GM21723 (cell line): Measurements from ENCODE around the gene OR2A42.
"Not testable (repeated sequence)": the region's sequence is repeated elsewhere in the genome, so short reads cannot be mapped to it uniquely, and the experiment has no call there.

Experiments
- ATAC-seq: cut with Tn5 transposase; IDR thresholded peaks from one replicate; pipeline ENCODE4 v1.9.1; 2021; ENCODE audit warnings: mild to moderate bottlenecking, moderate library complexity; ENCODE audit not compliant: unreplicated experiment

The OR2A42 gene

GRCh38 chr7:144239365-144239764 is at the start of gene OR2A42:
Gene OR2A42 (minus strand): TSS chr7:144239605. CDS start chr7:144232843, 6,762 bp downstream.
- ATAC-seq = not testable (repeated sequence)

GRCh38 chr7:144287171-144287784 is 47.9 kb upstream of the OR2A42 start:
- not testable (repeated sequence) for ATAC-seq

GRCh38 chr7:144283716-144284115 is 44.3 kb upstream of the OR2A42 start:
- ATAC-seq = not testable (repeated sequence)

GRCh38 chr7:144282490-144282889 is 43.1 kb upstream of the OR2A42 start:
- not testable (repeated sequence) for ATAC-seq

GRCh38 chr7:144281981-144282380 is 42.6 kb upstream of the OR2A42 start:
- not testable (repeated sequence) for ATAC-seq

- ATAC-seq = not testable (repeated sequence)
Observed at GRCh38 chr7:144280010-144280409, 40.6 kb upstream of the OR2A42 start.

GRCh38 chr7:144275281-144275680 is 35.9 kb upstream of the OR2A42 start:
- ATAC-seq = not testable (repeated sequence)

- not testable (repeated sequence) for ATAC-seq
Observed at GRCh38 chr7:144269188-144269587, 29.8 kb upstream of the OR2A42 start, which contains the start of gene CTAGE8. Gene CTAGE8 (minus strand): TSS chr7:144269288. CDS start chr7:144269250, 38 bp downstream.

GRCh38 chr7:144264692-144265091 is 25.3 kb upstream of the OR2A42 start, which contains the start of gene OR2A7:
Gene OR2A7 (minus strand): TSS chr7:144264792. CDS start chr7:144259628, 5,164 bp downstream.
- not testable (repeated sequence) for ATAC-seq

- not testable (repeated sequence) for ATAC-seq
Observed at GRCh38 chr7:144262128-144262527, 22.7 kb upstream of the OR2A42 start.

- ATAC-seq = not testable (repeated sequence)
Observed at GRCh38 chr7:144259067-144259466, 19.7 kb upstream of the OR2A42 start.

- ATAC-seq = no peak
Observed at GRCh38 chr7:144256112-144256511, 16.7 kb upstream of the OR2A42 start.

GRCh38 chr7:144255471-144255897 is 16.1 kb upstream of the OR2A42 start:
- ATAC-seq = no peak

GRCh38 chr7:144252307-144252706 is 12.9 kb upstream of the OR2A42 start:
- ATAC-seq = not testable (repeated sequence)

GRCh38 chr7:144247674-144248330 is 8.4 kb upstream of the OR2A42 start:
- not testable (repeated sequence) for ATAC-seq

- ATAC-seq = not testable (repeated sequence)
Observed at GRCh38 chr7:144246967-144247366, 7.6 kb upstream of the OR2A42 start.

GRCh38 chr7:144245372-144245771 is 6.0 kb upstream of the OR2A42 start:
- not testable (repeated sequence) for ATAC-seq

- ATAC-seq = not testable (repeated sequence)
Observed at GRCh38 chr7:144238530-144239082, 799 bp downstream of the OR2A42 start.

GRCh38 chr7:144233039-144233438 is 6.4 kb downstream of the OR2A42 start:
- ATAC-seq = not testable (repeated sequence)

- ATAC-seq = not testable (repeated sequence)
Observed at GRCh38 chr7:144231027-144231426, 8.4 kb downstream of the OR2A42 start.

- ATAC-seq = not testable (repeated sequence)
Observed at GRCh38 chr7:144228810-144229209, 10.6 kb downstream of the OR2A42 start.

- ATAC-seq = not testable (repeated sequence)
Observed at GRCh38 chr7:144226866-144227265, 12.5 kb downstream of the OR2A42 start.
